ENCODE data around the gene BCAP29. TPM values are rescaled to one million over a fixed set of nuclear protein-coding genes. Genes with fewer than 3 reads are reported as not detected.

Gene BCAP29
- total RNA-seq, 2 donors from 2014 or later = 39.5 to 46.0 TPM

DNA sequence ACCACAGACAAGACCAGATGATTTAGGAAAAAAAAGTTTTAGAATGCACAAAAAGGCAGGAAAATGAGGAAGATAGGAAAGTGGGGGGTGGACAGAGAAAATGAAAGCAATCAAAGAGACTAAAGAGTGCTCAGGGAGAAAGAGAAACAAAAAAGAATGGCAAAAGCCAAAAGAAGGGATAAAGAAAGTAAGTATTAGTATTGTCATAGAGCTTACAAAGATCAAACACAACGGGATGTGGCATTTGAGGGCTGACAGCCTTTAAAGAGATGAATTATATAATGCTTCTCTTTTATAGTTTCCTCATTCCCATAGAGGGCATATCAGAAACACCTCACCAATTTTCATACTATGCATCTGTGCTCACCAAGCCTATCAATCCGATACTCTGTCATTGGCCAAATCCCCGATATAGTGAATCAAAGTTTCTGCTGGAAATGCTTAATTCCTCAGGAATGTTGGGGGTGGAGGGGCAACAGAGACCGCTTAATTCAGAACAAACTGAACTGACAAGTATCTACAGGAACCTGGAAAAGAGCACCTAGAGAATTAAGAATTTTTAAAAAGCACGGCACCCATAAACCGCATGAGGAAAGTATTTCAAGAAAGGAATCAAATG, 19.0 kb upstream of the BCAP29 start:
- WGBS, 2 experiments (ENCODE audit: insufficient coverage in 1 of 2, insufficient read length in 1 of 2) = 84 to 98% methylated on average over 4 to 6 of the region's 6 CpGs
- TF ChIP-seq, protein P1, sequence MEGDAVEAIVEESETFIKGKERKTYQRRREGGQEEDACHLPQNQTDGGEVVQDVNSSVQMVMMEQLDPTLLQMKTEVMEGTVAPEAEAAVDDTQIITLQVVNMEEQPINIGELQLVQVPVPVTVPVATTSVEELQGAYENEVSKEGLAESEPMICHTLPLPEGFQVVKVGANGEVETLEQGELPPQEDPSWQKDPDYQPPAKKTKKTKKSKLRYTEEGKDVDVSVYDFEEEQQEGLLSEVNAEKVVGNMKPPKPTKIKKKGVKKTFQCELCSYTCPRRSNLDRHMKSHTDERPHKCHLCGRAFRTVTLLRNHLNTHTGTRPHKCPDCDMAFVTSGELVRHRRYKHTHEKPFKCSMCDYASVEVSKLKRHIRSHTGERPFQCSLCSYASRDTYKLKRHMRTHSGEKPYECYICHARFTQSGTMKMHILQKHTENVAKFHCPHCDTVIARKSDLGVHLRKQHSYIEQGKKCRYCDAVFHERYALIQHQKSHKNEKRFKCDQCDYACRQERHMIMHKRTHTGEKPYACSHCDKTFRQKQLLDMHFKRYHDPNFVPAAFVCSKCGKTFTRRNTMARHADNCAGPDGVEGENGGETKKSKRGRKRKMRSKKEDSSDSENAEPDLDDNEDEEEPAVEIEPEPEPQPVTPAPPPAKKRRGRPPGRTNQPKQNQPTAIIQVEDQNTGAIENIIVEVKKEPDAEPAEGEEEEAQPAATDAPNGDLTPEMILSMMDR (conservative IDR thresholded peaks at IDR 0.05) = no peak
- no peak overlapping the region for H3K27ac ChIP-seq (ENCODE audit: low read depth, low read length)
- peaks cover 17% of the 10 kb centered on the region for H3K36me3 ChIP-seq (ENCODE audit: control insufficient read depth, insufficient read depth, low read length)
- H3K9me3 ChIP-seq (ENCODE audit: control insufficient read depth, low read length) = no peaks in the 10 kb centered on the region
- no peaks in the 10 kb centered on the region for H3K4me1 ChIP-seq (ENCODE audit: control insufficient read depth, insufficient read depth, low read length)
- no peaks in the 10 kb centered on the region for H3K27me3 ChIP-seq (ENCODE audit: control insufficient read depth, insufficient read depth, low read length, poor library complexity, severe bottlenecking)
- no peak overlapping the region for H3K9ac ChIP-seq (ENCODE audit: extremely low read depth, low read length, poor library complexity, severe bottlenecking)
- H3K36me3 Mint-ChIP-seq (ENCODE audit: low read depth) = peaks cover 6% of the 10 kb centered on the region
- no peak overlapping the region for H3K4me3 Mint-ChIP-seq
- H3K9me3 Mint-ChIP-seq = no peaks in the 10 kb centered on the region
- peak overlapping the region; percentile 5 for H3K27ac Mint-ChIP-seq
- no peak overlapping the region for H3K4me3 ChIP-seq (ENCODE audit: low read length)
- peaks cover 29% of the 10 kb centered on the region for H3K4me1 Mint-ChIP-seq
- no peak for DNase-seq
- no peaks in the 10 kb centered on the region for H3K27me3 Mint-ChIP-seq (ENCODE audit: insufficient read depth)

- Histone ChIP-seq H3K9me3 (ENCODE audit: control insufficient read depth, low read length) (no peaks in the 10 kb centered on the region), H3K4me3 (ENCODE audit: low read length) (peak overlapping the region; percentile 97), H3K36me3 (ENCODE audit: control insufficient read depth, insufficient read depth, low read length) (peaks cover 6% of the 10 kb centered on the region), H3K27ac (ENCODE audit: low read depth, low read length) (no peak overlapping the region), H3K4me1 (ENCODE audit: control insufficient read depth, insufficient read depth, low read length) (no peaks in the 10 kb centered on the region), H3K9ac (ENCODE audit: extremely low read depth, low read length, poor library complexity, severe bottlenecking) (peak overlapping the region; percentile 84), H3K27me3 (ENCODE audit: control insufficient read depth, insufficient read depth, low read length, poor library complexity, severe bottlenecking) (no peaks in the 10 kb centered on the region)
- DNase-seq = no peak
- Mint-ChIP-seq H3K27me3 (ENCODE audit: insufficient read depth) (no peaks in the 10 kb centered on the region), H3K36me3 (ENCODE audit: low read depth) (peaks cover 9% of the 10 kb centered on the region), H3K27ac (peak overlapping the region; percentile 98), H3K4me3 (peak overlapping the region; percentile 77), H3K9me3 (no peaks in the 10 kb centered on the region), H3K4me1 (peaks cover 29% of the 10 kb centered on the region)
- TF ChIP-seq, protein P1 (conservative IDR thresholded peaks at IDR 0.05) = no peak
- WGBS, 2 experiments (ENCODE audit: insufficient coverage in 1 of 2, insufficient read length in 1 of 2) = 0 to 5% methylated on average over 6 to 20 of the region's 21 CpGs
Measured at GRCh38 chr7:107563081-107563774, 16.8 kb upstream of the BCAP29 start.

- Histone ChIP-seq H3K4me3 (ENCODE audit: low read length) (peak within 1 kb of the TSS; percentile 97), H3K27me3 (ENCODE audit: control insufficient read depth, insufficient read depth, low read length, poor library complexity, severe bottlenecking) (no peaks in the 10 kb centered on the region), H3K9me3 (ENCODE audit: control insufficient read depth, low read length) (no peaks in the 10 kb centered on the region), H3K9ac (ENCODE audit: extremely low read depth, low read length, poor library complexity, severe bottlenecking) (peak within 1 kb of the TSS; percentile 84), H3K36me3 (ENCODE audit: control insufficient read depth, insufficient read depth, low read length) (peaks cover 10% of the 10 kb centered on the region), H3K4me1 (ENCODE audit: control insufficient read depth, insufficient read depth, low read length) (no peaks in the 10 kb centered on the region), H3K27ac (ENCODE audit: low read depth, low read length) (peak within 1 kb of the TSS; percentile 19)
- Mint-ChIP-seq H3K36me3 (ENCODE audit: low read depth) (peaks cover 9% of the 10 kb centered on the region), H3K9me3 (no peaks in the 10 kb centered on the region), H3K27me3 (ENCODE audit: insufficient read depth) (no peaks in the 10 kb centered on the region), H3K4me1 (peaks cover 29% of the 10 kb centered on the region), H3K4me3 (peak within 1 kb of the TSS; percentile 77), H3K27ac (peak within 1 kb of the TSS; percentile 98)
- WGBS, 2 experiments (ENCODE audit: insufficient coverage in 1 of 2, insufficient read length in 1 of 2) = 0 to 1% methylated on average over 32 to 55 of the region's 55 CpGs
- TF ChIP-seq, protein P1 (conservative IDR thresholded peaks at IDR 0.05) = no peak
- peak; percentile 97 for DNase-seq
Measured at GRCh38 chr7:107563775-107564552, 16.1 kb upstream of the BCAP29 start, which contains the start of the genes COG5 and DUS4L. Gene COG5, minus strand, starts transcription at chr7:107563920. Its CDS starts 24 bp downstream, at chr7:107563896. Gene DUS4L, plus strand, starts transcription at chr7:107563971. Its CDS starts 3,100 bp downstream, at chr7:107567071.
